SK-N-SH (cell line): ENCODE results near the gene KIR3DL3. TPM values are rescaled to one million over a fixed set of nuclear protein-coding genes. Genes with fewer than 3 reads are reported as not detected.

Experiments
- CTCF ChIA-PET: fragments of 300-600, 350-600 bp; formaldehyde crosslinking; extraction: SDS; loops from one replicate; lab custom pipeline; 2021; lab: Yijun Ruan, JAX
- POLR2A ChIA-PET: fragments of 350-600 bp; sonication (Branson Sonifier 250); formaldehyde crosslinking; extraction: SDS; loops from one replicate; lab custom pipeline; 2020; ENCODE audit warnings: antibody characterized with exemption, inconsistent platforms; lab: Yijun Ruan, JAX
- DNase-seq: peaks from one replicate; pipeline ENCODE4 v3.0.0; 2012
- H2AFZ ChIP-seq: fragments of 200-600 bp; sonication (generic); 2 replicates; pipeline ENCODE4 v1.8.1; 2016; ENCODE audit warnings: antibody characterized with exemption, mild to moderate bottlenecking, low read depth
- H3F3A ChIP-seq: fragments of 200-600 bp; sonication (generic); replicated peaks from 2 replicates; pipeline ENCODE3; 2016; ENCODE audit warnings: antibody characterized with exemption, mild to moderate bottlenecking; ENCODE audit not compliant: insufficient read depth
- H3K27ac ChIP-seq, 2 experiments: fragments of 200-500 bp in 1 of 2; fragments of 200-600 bp in 1 of 2; sonication (Bioruptor generic) in 1 of 2; sonication (generic), shearing (Covaris generic) in 1 of 2; 2 replicates each; pipeline versions ENCODE4 v1.5.1 to v1.6.1; 2014 to 2016; ENCODE audit warnings: low read depth in 2 of 2, inconsistent platforms in 1 of 2, low read length in 1 of 2, mild to moderate bottlenecking in 1 of 2, mixed read lengths in 1 of 2
- H3K27me3 ChIP-seq: fragments of 200-600 bp; sonication (generic), shearing (Covaris generic); 2 replicates; pipeline ENCODE4 v1.6.1; 2016; ENCODE audit warnings: mixed run types; ENCODE audit not compliant: insufficient read depth
- H3K36me3 ChIP-seq, 2 experiments: fragments of 200-500 bp in 1 of 2; fragments of 200-600 bp in 1 of 2; sonication (Bioruptor generic) in 1 of 2; sonication (generic) in 1 of 2; replicated peaks in 1 of 2; 2 replicates each; pipeline versions ENCODE3 to v1.5.1; 2014 to 2016; ENCODE audit warnings: low read length in 1 of 2, mild to moderate bottlenecking in 1 of 2; ENCODE audit not compliant: insufficient read depth in 2 of 2, control insufficient read depth in 1 of 2
- H3K4me1 ChIP-seq, 2 experiments: fragments of 200-500 bp in 1 of 2; fragments of 200-600 bp in 1 of 2; sonication (Bioruptor generic) in 1 of 2; sonication (generic), shearing (Covaris generic) in 1 of 2; 2 replicates each; pipeline versions ENCODE4 v1.5.1 to v1.6.1; 2014 to 2016; ENCODE audit warnings: low read depth in 1 of 2, low read length in 1 of 2, mixed run types in 1 of 2; ENCODE audit not compliant: insufficient read depth in 2 of 2, control insufficient read depth in 1 of 2
- H3K4me2 ChIP-seq: fragments of 200-600 bp; sonication (generic), shearing (Covaris generic); 2 replicates; pipeline ENCODE4 v1.6.1; 2017; ENCODE audit warnings: mixed run types
- H3K4me3 ChIP-seq, 2 experiments: fragments of 200-500 bp in 1 of 2; fragments of 200-600 bp in 1 of 2; sonication (Bioruptor generic) in 1 of 2; sonication (generic), shearing (Covaris generic) in 1 of 2; 2 replicates each; pipeline versions ENCODE4 v1.5.1 to v1.8.1; 2014 to 2016; ENCODE audit warnings: low read depth in 2 of 2, inconsistent platforms in 1 of 2, low read length in 1 of 2, mild to moderate bottlenecking in 1 of 2, mixed read lengths in 1 of 2, moderate library complexity in 1 of 2
- H3K79me2 ChIP-seq: fragments of 200-600 bp; sonication (generic); 2 replicates; pipeline ENCODE4 v1.8.1; 2017; ENCODE audit warnings: mild to moderate bottlenecking; ENCODE audit not compliant: insufficient read depth
- H3K9ac ChIP-seq: fragments of 200-600 bp; sonication (generic); 2 replicates; pipeline ENCODE4 v1.6.1; 2017; ENCODE audit warnings: mixed run types
- H3K9me2 ChIP-seq: fragments of 200-600 bp; sonication (generic); 2 replicates; pipeline ENCODE4 v1.6.1; 2017; ENCODE audit warnings: mixed run types
- H3K9me3 ChIP-seq: fragments of 200-600 bp; sonication (generic); 2 replicates; pipeline ENCODE4 v1.6.1; 2017; ENCODE audit warnings: mixed run types, mild to moderate bottlenecking, moderate library complexity
- H4K20me1 ChIP-seq: fragments of 200-600 bp; sonication (generic); 2 replicates; pipeline ENCODE4 v1.6.1; 2017; ENCODE audit warnings: mild to moderate bottlenecking, mixed run types; ENCODE audit not compliant: insufficient read depth
- CTCF ChIP-seq: fragments of 200-600 bp; sonication (generic); IDR thresholded peaks from 2 replicates; pipeline ENCODE4 v1.6.1; 2017; ENCODE audit warnings: antibody characterized with exemption, mild to moderate bottlenecking, moderate library complexity
- ELF1 ChIP-seq: IDR thresholded peaks from 2 replicates; pipeline ENCODE4 v1.4.0; 2012
- EP300 ChIP-seq, 2 experiments: IDR thresholded peaks; 2 replicates each; pipeline versions ENCODE4 v1.4.0 to v1.6.1; 2012; ENCODE audit warnings: borderline replicate concordance in 1 of 2, low read depth in 1 of 2, low read length in 1 of 2
- FOSL2 ChIP-seq: IDR thresholded peaks from 2 replicates; pipeline ENCODE4 v1.4.0; 2012; ENCODE audit warnings: low read depth, mild to moderate bottlenecking, moderate library complexity, borderline replicate concordance
- GABPA ChIP-seq: IDR thresholded peaks from 2 replicates; pipeline ENCODE4 v1.4.0; 2012; ENCODE audit warnings: low read depth, mild to moderate bottlenecking
- GATA2 ChIP-seq: sonication (generic); formaldehyde crosslinking; IDR thresholded peaks from 2 replicates; pipeline ENCODE4 v1.5.0; 2020; ENCODE audit warnings: mild to moderate bottlenecking, missing genetic modification reagents
- IRF3 ChIP-seq: fragments of 150-350 bp; IDR thresholded peaks from 2 replicates; pipeline ENCODE4 v1.6.1; 2016; ENCODE audit warnings: mild to moderate bottlenecking, low read depth, low read length
- MXI1 ChIP-seq: IDR thresholded peaks from 2 replicates; pipeline ENCODE4 v1.6.1; 2012; ENCODE audit warnings: mild to moderate bottlenecking, low read depth, low read length, improper control_type of control experiment
- NRF1 ChIP-seq: IDR thresholded peaks from 2 replicates; pipeline ENCODE4 v1.6.1; 2012; ENCODE audit warnings: low read depth, mild to moderate bottlenecking, low read length
- TCF12 ChIP-seq: IDR thresholded peaks from 2 replicates; pipeline ENCODE4 v1.4.0; 2012
- ZBTB33 ChIP-seq: IDR thresholded peaks from 2 replicates; pipeline ENCODE4 v1.4.0; 2012; ENCODE audit warnings: low read depth, borderline replicate concordance
- WGBS: methylation state at CpG from one replicate; pipeline ENCODE4 v1.1.6; 2017; ENCODE audit warnings: low lambda C conversion rate; 5-methylcytosine and 5-hydroxymethylcytosine counted together
- polyA plus RNA-seq, 3 experiments: library from polyadenylated mRNA; depleted of rRNA; stranded (reverse); fragments of >200 nt; gene quantifications; 2 replicates each; pipeline ENCODE4 v1.2.3, GENCODE V29; 2012
- TF ChIP-seq, protein P1 (sequence below): IDR thresholded peaks from 2 replicates; pipeline ENCODE4 v1.6.1; 2012; ENCODE audit warnings: mild to moderate bottlenecking, low read depth, low read length, moderate library complexity
- TF ChIP-seq, protein P2 (sequence below): IDR thresholded peaks from 2 replicates; pipeline ENCODE4 v1.4.0; 2012; ENCODE audit warnings: low read depth
- TF ChIP-seq, protein P3 (sequence below): IDR thresholded peaks from 2 replicates; pipeline ENCODE4 v1.4.0; 2012; ENCODE audit warnings: low read depth, borderline replicate concordance

The KIR3DL3 gene
- polyA plus RNA-seq, 1 of the 3 experiments (the other 2 are of a cell fraction): not detected

- WGBS: under 1% methylated on average over 4 of the region's 4 CpGs
- H3K4me1 ChIP-seq: no peaks in the 10 kb centered on the region
- H3K36me3 ChIP-seq: no peaks in the 10 kb centered on the region
- H3K27me3 ChIP-seq: no peaks in the 10 kb centered on the region; the same call in 1 of the 2 replicates
- DNase-seq: no peak
- ChIA-PET CTCF (interaction anchor here (2.7 kb wide), 1 partner anchor 18 kb away, joined by 7 read pairs; no protein-coding TSS in a partner anchor), POLR2A (no interaction called here)
- H3K4me3 ChIP-seq: no peak overlapping the region
- H2AFZ ChIP-seq: no peak overlapping the region
- H3K79me2 ChIP-seq: no peaks in the 10 kb centered on the region
- no peaks in the 10 kb centered on the region for H3K9me2 ChIP-seq
- H3F3A ChIP-seq: no peaks in the 10 kb centered on the region
- no peak overlapping the region for H3K9ac ChIP-seq
- H3K27ac ChIP-seq: no peak overlapping the region
- H3K9me3 ChIP-seq: no peaks in the 10 kb centered on the region
- TF ChIP-seq GATA2 (no peak), TCF12 (no peak), GABPA (no peak), ELF1 (no peak), IRF3 (no peak), NRF1 (no peak), FOSL2 (no peak), CTCF (no peak), MXI1 (no peak), ZBTB33 (no peak), EP300 (IDR thresholded peaks at IDR 0.05; ENCODE audit: borderline replicate concordance in 1 of 2, low read depth in 1 of 2, low read length in 1 of 2) (no peak)
- TF ChIP-seq, protein P1, sequence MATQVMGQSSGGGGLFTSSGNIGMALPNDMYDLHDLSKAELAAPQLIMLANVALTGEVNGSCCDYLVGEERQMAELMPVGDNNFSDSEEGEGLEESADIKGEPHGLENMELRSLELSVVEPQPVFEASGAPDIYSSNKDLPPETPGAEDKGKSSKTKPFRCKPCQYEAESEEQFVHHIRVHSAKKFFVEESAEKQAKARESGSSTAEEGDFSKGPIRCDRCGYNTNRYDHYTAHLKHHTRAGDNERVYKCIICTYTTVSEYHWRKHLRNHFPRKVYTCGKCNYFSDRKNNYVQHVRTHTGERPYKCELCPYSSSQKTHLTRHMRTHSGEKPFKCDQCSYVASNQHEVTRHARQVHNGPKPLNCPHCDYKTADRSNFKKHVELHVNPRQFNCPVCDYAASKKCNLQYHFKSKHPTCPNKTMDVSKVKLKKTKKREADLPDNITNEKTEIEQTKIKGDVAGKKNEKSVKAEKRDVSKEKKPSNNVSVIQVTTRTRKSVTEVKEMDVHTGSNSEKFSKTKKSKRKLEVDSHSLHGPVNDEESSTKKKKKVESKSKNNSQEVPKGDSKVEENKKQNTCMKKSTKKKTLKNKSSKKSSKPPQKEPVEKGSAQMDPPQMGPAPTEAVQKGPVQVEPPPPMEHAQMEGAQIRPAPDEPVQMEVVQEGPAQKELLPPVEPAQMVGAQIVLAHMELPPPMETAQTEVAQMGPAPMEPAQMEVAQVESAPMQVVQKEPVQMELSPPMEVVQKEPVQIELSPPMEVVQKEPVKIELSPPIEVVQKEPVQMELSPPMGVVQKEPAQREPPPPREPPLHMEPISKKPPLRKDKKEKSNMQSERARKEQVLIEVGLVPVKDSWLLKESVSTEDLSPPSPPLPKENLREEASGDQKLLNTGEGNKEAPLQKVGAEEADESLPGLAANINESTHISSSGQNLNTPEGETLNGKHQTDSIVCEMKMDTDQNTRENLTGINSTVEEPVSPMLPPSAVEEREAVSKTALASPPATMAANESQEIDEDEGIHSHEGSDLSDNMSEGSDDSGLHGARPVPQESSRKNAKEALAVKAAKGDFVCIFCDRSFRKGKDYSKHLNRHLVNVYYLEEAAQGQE: no peak
- TF ChIP-seq, protein P2, sequence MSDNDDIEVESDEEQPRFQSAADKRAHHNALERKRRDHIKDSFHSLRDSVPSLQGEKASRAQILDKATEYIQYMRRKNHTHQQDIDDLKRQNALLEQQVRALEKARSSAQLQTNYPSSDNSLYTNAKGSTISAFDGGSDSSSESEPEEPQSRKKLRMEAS: no peak
- TF ChIP-seq, protein P3, sequence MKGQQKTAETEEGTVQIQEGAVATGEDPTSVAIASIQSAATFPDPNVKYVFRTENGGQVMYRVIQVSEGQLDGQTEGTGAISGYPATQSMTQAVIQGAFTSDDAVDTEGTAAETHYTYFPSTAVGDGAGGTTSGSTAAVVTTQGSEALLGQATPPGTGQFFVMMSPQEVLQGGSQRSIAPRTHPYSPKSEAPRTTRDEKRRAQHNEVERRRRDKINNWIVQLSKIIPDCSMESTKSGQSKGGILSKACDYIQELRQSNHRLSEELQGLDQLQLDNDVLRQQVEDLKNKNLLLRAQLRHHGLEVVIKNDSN: no peak
- no peaks in the 10 kb centered on the region for H4K20me1 ChIP-seq
- no peak overlapping the region for H3K4me2 ChIP-seq
These were observed 32.0 kb upstream of the KIR3DL3 start for GRCh38 chr19:54692298-54692615.
